ENCODE results near the gene NACC1. TPM values are rescaled to one million over a fixed set of nuclear protein-coding genes. Genes with fewer than 3 reads are reported as not detected.

Gene NACC1
- total and polyA plus RNA-seq, 2 of the 8 experiments (the other 6 are each of a cell fraction or from before 2014, with no cell fraction given) = 234 to 301 TPM

- TF ChIP-seq CHD7 (IDR thresholded peaks at IDR 0.05; ENCODE audit: insufficient replicate concordance, low read length) (no peak), GABPA (IDR thresholded peaks at IDR 0.05; ENCODE audit: borderline replicate concordance, insufficient read depth, low read length) (no peak), ZNF274 (IDR thresholded peaks at IDR 0.05; ENCODE audit: borderline replicate concordance, extremely low read depth, low read length) (no peak), TAF1 (IDR thresholded peaks at IDR 0.05; ENCODE audit: low read depth, low read length) (no peak), CHD2 (IDR thresholded peaks at IDR 0.05; ENCODE audit: low read length) (no peak), EGR1 (IDR thresholded peaks at IDR 0.05; ENCODE audit: borderline replicate concordance, low read depth, low read length) (no peak)
Observed at GRCh38 chr19:13083008-13083404, 35.1 kb upstream of the NACC1 start (continued).

All from H1 (cell line).